ENCODE results near the gene MIGA2. TPM values are rescaled to one million over a fixed set of nuclear protein-coding genes. Genes with fewer than 3 reads are reported as not detected.

Gene MIGA2
- total RNA-seq, 1 donor from 2014 or later = 27.5 TPM

GRCh38 chr9:129014608-129015007, 21.8 kb upstream of the MIGA2 start:
- DNase-seq (ENCODE audit: extremely low spot score, unreplicated experiment) = no peak
- H3K27me3 Mint-ChIP-seq (ENCODE audit: unreplicated experiment) = no peaks in the 10 kb centered on the region
- peaks cover 25% of the 10 kb centered on the region for H3K36me3 Mint-ChIP-seq (ENCODE audit: unreplicated experiment)
- no peak overlapping the region for H3K27ac Mint-ChIP-seq (ENCODE audit: unreplicated experiment)
- no peak overlapping the region for H3K4me3 Mint-ChIP-seq (ENCODE audit: unreplicated experiment)
- peaks cover 4% of the 10 kb centered on the region for H3K4me1 Mint-ChIP-seq (ENCODE audit: unreplicated experiment)
- TF ChIP-seq CTCF (IDR thresholded peaks at IDR 0.05) = no peak
- no peaks in the 10 kb centered on the region for H3K9me3 Mint-ChIP-seq (ENCODE audit: unreplicated experiment)

DNA sequence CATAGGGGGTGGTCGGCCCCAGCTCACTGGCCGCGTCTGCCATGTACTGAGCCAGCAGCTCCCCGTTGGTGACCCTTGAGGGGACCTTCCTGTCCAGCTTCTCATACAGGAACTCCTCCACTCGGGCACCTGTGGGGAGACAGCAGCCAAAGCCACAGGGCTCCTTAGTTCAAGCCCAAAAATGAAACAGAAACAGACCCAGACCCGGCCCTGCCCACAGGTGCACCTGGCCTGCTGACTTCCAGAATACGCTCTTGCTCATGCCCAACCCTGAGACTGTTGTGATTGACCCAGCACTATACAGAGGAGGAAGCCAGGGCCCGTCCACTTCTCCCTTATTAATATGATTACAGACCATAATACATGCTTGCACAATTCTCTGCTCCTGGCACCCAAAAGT, 15.3 kb upstream of the MIGA2 start:
- Mint-ChIP-seq H3K4me1 (ENCODE audit: unreplicated experiment) (peaks cover 30% of the 10 kb centered on the region), H3K36me3 (ENCODE audit: unreplicated experiment) (peaks cover 3% of the 10 kb centered on the region), H3K9me3 (ENCODE audit: unreplicated experiment) (no peaks in the 10 kb centered on the region), H3K27ac (ENCODE audit: unreplicated experiment) (no peak overlapping the region), H3K27me3 (ENCODE audit: unreplicated experiment) (no peaks in the 10 kb centered on the region), H3K4me3 (ENCODE audit: unreplicated experiment) (no peak overlapping the region)
- DNase-seq (ENCODE audit: extremely low spot score, unreplicated experiment) = no peak
- TF ChIP-seq CTCF (IDR thresholded peaks at IDR 0.05) = no peak

- DNase-seq (ENCODE audit: extremely low spot score, unreplicated experiment) = no peak
- Mint-ChIP-seq H3K27me3 (ENCODE audit: unreplicated experiment) (no peaks in the 10 kb centered on the region), H3K36me3 (ENCODE audit: unreplicated experiment) (peaks cover 3% of the 10 kb centered on the region), H3K4me1 (ENCODE audit: unreplicated experiment) (peaks cover 39% of the 10 kb centered on the region), H3K9me3 (ENCODE audit: unreplicated experiment) (no peaks in the 10 kb centered on the region), H3K27ac (ENCODE audit: unreplicated experiment) (no peak overlapping the region), H3K4me3 (ENCODE audit: unreplicated experiment) (no peak overlapping the region)
- no peak for TF ChIP-seq CTCF (IDR thresholded peaks at IDR 0.05)
These were observed 14.4 kb upstream of the MIGA2 start for GRCh38 chr9:129022037-129022436.

- H3K27ac Mint-ChIP-seq (ENCODE audit: unreplicated experiment) = peak overlapping the region; percentile 77
- peak; percentile 88 for DNase-seq (ENCODE audit: extremely low spot score, unreplicated experiment)
- H3K36me3 Mint-ChIP-seq (ENCODE audit: unreplicated experiment) = peaks cover 3% of the 10 kb centered on the region
- TF ChIP-seq CTCF (IDR thresholded peaks at IDR 0.05) = no peak
- H3K9me3 Mint-ChIP-seq (ENCODE audit: unreplicated experiment) = no peaks in the 10 kb centered on the region
- H3K27me3 Mint-ChIP-seq (ENCODE audit: unreplicated experiment) = no peaks in the 10 kb centered on the region
- no peak overlapping the region for H3K4me3 Mint-ChIP-seq (ENCODE audit: unreplicated experiment)
- peaks cover 44% of the 10 kb centered on the region for H3K4me1 Mint-ChIP-seq (ENCODE audit: unreplicated experiment)
These were observed 13.2 kb upstream of the MIGA2 start for GRCh38 chr9:129023036-129023907.

DNA sequence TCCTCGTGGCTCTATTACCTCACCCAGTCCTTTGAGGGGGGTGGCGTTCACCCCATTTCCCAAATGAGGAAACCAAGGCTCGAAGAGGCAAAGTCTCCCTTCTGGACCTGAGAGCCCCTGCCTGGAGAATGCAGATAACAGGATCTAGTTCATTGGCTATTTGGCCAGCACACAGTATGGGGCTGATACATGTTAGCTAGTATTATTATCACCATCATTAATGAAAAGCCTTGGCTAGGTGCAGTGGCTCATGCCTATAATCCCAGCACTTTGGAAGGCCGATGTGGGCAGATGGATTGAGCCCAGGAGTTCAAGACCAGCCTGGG, 12.6 kb upstream of the MIGA2 start:
- no peaks in the 10 kb centered on the region for H3K27me3 Mint-ChIP-seq (ENCODE audit: unreplicated experiment)
- no peak overlapping the region for H3K4me3 Mint-ChIP-seq (ENCODE audit: unreplicated experiment)
- peak overlapping the region; percentile 77 for H3K27ac Mint-ChIP-seq (ENCODE audit: unreplicated experiment)
- no peaks in the 10 kb centered on the region for H3K9me3 Mint-ChIP-seq (ENCODE audit: unreplicated experiment)
- peaks cover 44% of the 10 kb centered on the region for H3K4me1 Mint-ChIP-seq (ENCODE audit: unreplicated experiment)
- TF ChIP-seq CTCF (IDR thresholded peaks at IDR 0.05) = no peak
- H3K36me3 Mint-ChIP-seq (ENCODE audit: unreplicated experiment) = peaks cover 1% of the 10 kb centered on the region
- no peak for DNase-seq (ENCODE audit: extremely low spot score, unreplicated experiment)

Measured in osteocyte (in vitro differentiated cells).